GM10266 (cell line): Measurements from ENCODE around the gene SERPINB1.
A peak's percentile ranks its signal among the peaks of the same experiment; 100 is the strongest.
"Not testable (repeated sequence)": the region's sequence is repeated elsewhere in the genome, so short reads cannot be mapped to it uniquely, and the experiment has no call there.

Experiments used
- DNase-seq: peaks from one replicate; pipeline ENCODE4 v3.0.0; 2012; ENCODE audit errors: extremely low spot score
- TF ChIP-seq, protein P1 (sequence below): IDR thresholded peaks from 2 replicates; pipeline ENCODE4 v1.5.1; 2012; ENCODE audit warnings: mild to moderate bottlenecking, low read depth; ENCODE audit not compliant: control insufficient read depth, insufficient read depth; ENCODE audit errors: missing control alignments

Gene SERPINB1

GRCh38 chr6:2857580-2858337 is 16.1 kb upstream of the SERPINB1 start:
- peak; percentile 86 for DNase-seq
- TF ChIP-seq, protein P1, sequence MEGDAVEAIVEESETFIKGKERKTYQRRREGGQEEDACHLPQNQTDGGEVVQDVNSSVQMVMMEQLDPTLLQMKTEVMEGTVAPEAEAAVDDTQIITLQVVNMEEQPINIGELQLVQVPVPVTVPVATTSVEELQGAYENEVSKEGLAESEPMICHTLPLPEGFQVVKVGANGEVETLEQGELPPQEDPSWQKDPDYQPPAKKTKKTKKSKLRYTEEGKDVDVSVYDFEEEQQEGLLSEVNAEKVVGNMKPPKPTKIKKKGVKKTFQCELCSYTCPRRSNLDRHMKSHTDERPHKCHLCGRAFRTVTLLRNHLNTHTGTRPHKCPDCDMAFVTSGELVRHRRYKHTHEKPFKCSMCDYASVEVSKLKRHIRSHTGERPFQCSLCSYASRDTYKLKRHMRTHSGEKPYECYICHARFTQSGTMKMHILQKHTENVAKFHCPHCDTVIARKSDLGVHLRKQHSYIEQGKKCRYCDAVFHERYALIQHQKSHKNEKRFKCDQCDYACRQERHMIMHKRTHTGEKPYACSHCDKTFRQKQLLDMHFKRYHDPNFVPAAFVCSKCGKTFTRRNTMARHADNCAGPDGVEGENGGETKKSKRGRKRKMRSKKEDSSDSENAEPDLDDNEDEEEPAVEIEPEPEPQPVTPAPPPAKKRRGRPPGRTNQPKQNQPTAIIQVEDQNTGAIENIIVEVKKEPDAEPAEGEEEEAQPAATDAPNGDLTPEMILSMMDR = no peak

DNA sequence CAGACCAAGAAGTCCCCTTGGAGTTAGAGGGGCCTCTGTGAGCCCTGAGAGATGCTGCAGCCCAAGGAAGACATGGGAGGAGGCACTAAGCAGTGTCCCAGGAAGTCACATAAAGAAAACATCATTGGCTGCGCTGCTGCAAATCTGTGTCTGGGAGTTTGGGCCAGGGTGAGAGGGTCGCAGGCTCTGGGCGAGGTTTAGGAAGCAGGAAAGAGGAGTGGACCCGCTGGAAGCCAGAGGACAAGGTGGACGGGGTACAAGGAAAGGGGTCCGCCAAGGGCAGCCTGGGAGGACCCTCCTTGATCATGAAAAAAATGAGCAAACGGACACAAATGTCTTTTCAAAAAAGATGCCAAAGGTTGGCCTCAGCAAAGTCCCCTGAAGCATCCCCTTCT is 15.5 kb upstream of the SERPINB1 start:
- TF ChIP-seq, protein P1 = no peak
- no peak for DNase-seq

DNA sequence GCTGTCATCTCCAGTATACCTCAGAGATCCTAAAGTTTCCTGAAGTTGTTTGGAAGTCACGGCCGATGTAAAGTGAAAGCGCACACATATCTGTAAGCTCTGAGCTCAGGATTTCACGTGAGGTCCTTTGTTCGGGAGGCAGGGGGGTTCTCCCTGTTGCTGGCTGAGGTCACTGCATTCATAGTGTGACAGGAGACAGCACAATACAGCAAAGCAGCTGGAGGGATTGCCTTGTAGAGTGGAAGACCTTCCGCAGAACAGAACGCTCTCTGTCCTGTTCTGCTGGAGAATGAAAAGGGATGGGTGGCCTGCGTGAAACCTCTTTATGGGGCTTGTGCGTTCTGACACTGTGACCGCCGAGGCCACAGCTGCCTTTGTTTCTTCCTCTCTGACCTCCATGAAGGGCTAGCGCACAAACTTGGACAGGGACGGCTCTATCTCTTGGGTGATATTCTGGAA is 13.4 kb upstream of the SERPINB1 start:
- DNase-seq = no peak
- TF ChIP-seq, protein P1 = no peak

DNA sequence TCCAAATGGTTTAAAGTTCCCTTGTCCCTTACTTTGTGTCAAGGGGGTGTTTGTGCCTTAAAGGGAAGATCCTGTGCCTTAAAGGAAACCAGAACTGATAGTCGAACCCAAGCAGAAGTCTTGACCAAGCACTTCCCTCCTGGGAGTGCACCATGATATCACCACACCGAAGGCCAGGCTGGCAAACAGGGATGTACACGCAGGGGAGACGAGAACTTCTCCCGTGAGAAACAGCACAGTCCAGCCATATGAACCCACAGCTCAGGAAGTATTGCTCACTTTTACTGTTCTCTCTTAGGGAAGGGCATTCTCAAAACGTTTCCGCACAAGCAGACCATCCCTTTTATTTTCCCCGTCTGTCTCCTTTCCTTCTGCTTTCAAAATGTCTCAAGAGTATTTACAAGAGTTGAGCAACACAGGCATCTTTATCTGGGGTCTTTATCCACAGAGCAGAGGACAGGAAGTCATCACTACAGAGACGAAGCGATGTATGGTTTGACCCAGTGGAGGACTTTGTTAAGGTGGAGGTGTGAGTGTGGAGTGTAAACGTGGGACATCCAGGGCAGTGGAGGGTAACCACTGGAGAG is 12.8 kb upstream of the SERPINB1 start:
- TF ChIP-seq, protein P1 = no peak
- no peak for DNase-seq

GRCh38 chr6:2853769-2854395 is 12.2 kb upstream of the SERPINB1 start:
- DNase-seq = peak; percentile 53
- TF ChIP-seq, protein P1 = peak; percentile 11

DNA sequence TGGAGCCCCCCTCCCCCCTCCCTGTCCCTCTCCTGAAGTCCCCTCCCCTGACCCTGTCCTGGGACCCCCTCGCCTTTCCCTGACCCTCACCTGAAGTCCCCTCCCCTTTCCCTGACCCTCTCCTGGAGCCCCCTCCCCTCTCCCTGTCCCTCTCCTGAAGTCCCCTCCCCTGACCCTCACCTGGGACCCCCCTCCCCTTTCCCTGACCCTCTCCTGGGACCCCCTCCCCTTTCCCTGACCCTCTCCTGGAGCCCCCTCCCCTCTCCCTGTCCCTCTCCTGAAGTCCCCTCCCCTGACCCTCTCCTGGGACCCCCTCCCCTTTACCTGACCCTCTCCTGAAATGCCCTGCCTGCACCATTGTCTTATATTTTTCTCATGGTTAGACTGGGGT is 11.7 kb upstream of the SERPINB1 start:
- DNase-seq = not testable (repeated sequence)

- DNase-seq = no peak
- TF ChIP-seq, protein P1 = no peak
These were observed 11.3 kb upstream of the SERPINB1 start for GRCh38 chr6:2852921-2853322.
